ENCODE measurements around the gene PTDSS2. TPM values are rescaled to one million over a fixed set of nuclear protein-coding genes. Genes with fewer than 3 reads are reported as not detected.

PTDSS2 gene
- total and polyA plus RNA-seq, 10 of the 15 experiments (the other 5 are each of a cell fraction or from before 2014, with no cell fraction given) = 0.39 to 21.1 (median 10.8) TPM

DNA sequence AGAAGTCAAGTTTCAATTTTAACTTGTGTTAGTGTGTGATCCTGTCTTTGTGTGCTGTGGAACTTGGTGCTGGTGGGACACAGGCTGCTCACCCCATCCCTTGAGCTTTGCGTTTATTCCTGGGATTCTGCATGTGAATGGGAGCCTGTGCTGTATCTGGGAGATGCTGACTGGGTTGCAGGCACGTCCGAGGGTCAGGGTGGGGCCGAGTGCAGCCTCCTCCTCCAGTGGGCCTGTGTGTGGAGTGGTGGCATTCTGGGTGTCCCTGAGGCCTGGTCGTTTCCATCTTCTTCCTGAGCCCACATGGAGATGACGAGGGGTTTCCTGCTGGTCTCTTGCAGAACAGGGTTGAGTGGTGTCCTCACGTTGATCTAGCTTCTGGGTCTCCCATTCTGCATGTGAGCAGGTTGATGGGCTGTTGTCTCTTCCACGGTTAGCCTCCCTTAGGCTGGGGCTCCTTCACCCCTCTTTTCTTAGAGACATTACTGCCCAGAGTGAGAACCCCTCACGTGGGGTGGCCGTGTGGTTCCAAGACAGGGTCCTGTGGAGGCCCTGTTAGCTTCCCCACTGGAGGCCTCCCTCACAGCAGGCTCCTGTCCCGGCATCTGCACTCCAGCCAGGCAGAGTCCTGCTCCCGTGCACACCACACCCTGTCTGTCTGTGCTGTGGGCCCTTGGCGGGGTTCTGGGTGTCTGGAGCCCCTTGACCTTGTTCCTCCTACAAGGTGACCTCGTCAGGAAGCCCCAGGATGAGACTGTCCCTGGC is 4.9 kb downstream of the PTDSS2 start (continued):
- TF ChIP-seq IKZF2 (IDR thresholded peaks at IDR 0.05) (no peak), TARDBP (IDR thresholded peaks at IDR 0.05; ENCODE audit: borderline replicate concordance) (no peak), MXI1 (IDR thresholded peaks at IDR 0.05; ENCODE audit: low read depth, low read length) (no peak), FOXK2 (IDR thresholded peaks at IDR 0.05) (no peak), ZNF217 (IDR thresholded peaks at IDR 0.05) (no peak), RFX5 (IDR thresholded peaks at IDR 0.05; ENCODE audit: low read depth, low read length) (no peak)

- Histone ChIP-seq H3K4me2 (ENCODE audit: control insufficient read depth, insufficient read depth) (no peak overlapping the region), H3K4me1 (ENCODE audit: control insufficient read depth, insufficient read depth, low read length) (peaks cover 22% of the 10 kb centered on the region), H3K79me2 (ENCODE audit: control insufficient read depth, insufficient read depth, low read length) (peaks cover 9% of the 10 kb centered on the region), H3K9me3 (replicated peaks; ENCODE audit: control insufficient read depth, insufficient read depth, low read length) (no peaks in the 10 kb centered on the region), H4K20me1 (ENCODE audit: control insufficient read depth, insufficient read depth) (no peaks in the 10 kb centered on the region), H3K27ac (ENCODE audit: control insufficient read depth, insufficient read depth) (no peak overlapping the region), H3K36me3 (ENCODE audit: control insufficient read depth in 2 of 2, insufficient read depth in 2 of 2, low read length in 1 of 2) (peaks cover 2 to 6% of the 10 kb centered on the region in 2 experiments; a peak in 3 of 4 replicates), H3K4me3 (no peak overlapping the region), H3K27me3 (replicated peaks in 1 of 2; ENCODE audit: control insufficient read depth in 2 of 2, insufficient read depth in 2 of 2, low read length in 1 of 2) (no peaks in the 10 kb centered on the region), H3K9ac (ENCODE audit: control insufficient read depth, insufficient read depth, low read length) (no peak overlapping the region), H2AFZ (ENCODE audit: control insufficient read depth, low read depth, low read length) (no peak overlapping the region)
- in situ Hi-C loops (cut with MboI) (no loop called here), intact Hi-C loops (cut with micrococcal nuclease; ENCODE audit: unreplicated experiment) (no loop called here)
- TF ChIP-seq, protein P1, sequence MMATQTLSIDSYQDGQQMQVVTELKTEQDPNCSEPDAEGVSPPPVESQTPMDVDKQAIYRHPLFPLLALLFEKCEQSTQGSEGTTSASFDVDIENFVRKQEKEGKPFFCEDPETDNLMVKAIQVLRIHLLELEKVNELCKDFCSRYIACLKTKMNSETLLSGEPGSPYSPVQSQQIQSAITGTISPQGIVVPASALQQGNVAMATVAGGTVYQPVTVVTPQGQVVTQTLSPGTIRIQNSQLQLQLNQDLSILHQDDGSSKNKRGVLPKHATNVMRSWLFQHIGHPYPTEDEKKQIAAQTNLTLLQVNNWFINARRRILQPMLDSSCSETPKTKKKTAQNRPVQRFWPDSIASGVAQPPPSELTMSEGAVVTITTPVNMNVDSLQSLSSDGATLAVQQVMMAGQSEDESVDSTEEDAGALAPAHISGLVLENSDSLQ (IDR thresholded peaks at IDR 0.05) = no peak
- TF ChIP-seq ZNF592 (IDR thresholded peaks at IDR 0.05) = no peak
- no peak for TF ChIP-seq STAT1 (conservative IDR thresholded peaks at IDR 0.05)
- no peak for TF ChIP-seq NBN (IDR thresholded peaks at IDR 0.05)
- TF ChIP-seq, protein P2, sequence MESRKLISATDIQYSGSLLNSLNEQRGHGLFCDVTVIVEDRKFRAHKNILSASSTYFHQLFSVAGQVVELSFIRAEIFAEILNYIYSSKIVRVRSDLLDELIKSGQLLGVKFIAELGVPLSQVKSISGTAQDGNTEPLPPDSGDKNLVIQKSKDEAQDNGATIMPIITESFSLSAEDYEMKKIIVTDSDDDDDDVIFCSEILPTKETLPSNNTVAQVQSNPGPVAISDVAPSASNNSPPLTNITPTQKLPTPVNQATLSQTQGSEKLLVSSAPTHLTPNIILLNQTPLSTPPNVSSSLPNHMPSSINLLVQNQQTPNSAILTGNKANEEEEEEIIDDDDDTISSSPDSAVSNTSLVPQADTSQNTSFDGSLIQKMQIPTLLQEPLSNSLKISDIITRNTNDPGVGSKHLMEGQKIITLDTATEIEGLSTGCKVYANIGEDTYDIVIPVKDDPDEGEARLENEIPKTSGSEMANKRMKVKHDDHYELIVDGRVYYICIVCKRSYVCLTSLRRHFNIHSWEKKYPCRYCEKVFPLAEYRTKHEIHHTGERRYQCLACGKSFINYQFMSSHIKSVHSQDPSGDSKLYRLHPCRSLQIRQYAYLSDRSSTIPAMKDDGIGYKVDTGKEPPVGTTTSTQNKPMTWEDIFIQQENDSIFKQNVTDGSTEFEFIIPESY (IDR thresholded peaks at IDR 0.05) = no peak
- no peak for TF ChIP-seq ZNF274 (IDR thresholded peaks at IDR 0.05; ENCODE audit: insufficient read depth, insufficient read length)
- no peak for ATAC-seq
- DNase-seq (ENCODE audit: low read depth, low spot score) = no peak
- no TSS peak for BruUV-seq (replicated peaks)
- CTCF ChIA-PET = interaction anchor here (2.4 kb wide), 1 partner anchor 7 kb away, joined by 9 read pairs; no protein-coding TSS in a partner anchor
- POLR2A ChIA-PET = interaction anchor here (0.6 to 0.7 kb wide), 2 partner anchors 100 to 125 kb away, joined by 3 read pairs; no protein-coding TSS in a partner anchor
- FAIRE-seq = no peak
- SMC1A ChIA-PET (ENCODE audit: uncharacterized antibody, unreplicated experiment) = interaction anchor here (1.5 kb wide), 1 partner anchor 48 kb away, joined by 4 read pairs; no protein-coding TSS in a partner anchor
- RAD21 ChIA-PET (ENCODE audit: unreplicated experiment) = no interaction called here
- 93% methylated on average over 21 of the region's 23 CpGs for WGBS (ENCODE audit: insufficient coverage, insufficient replicate concordance, low lambda C conversion rate, missing lambda C conversion rate)
These were observed 5.6 kb downstream of the PTDSS2 start for GRCh38 chr11:455566-456147.

Data from GM12878 (cell line).